ENCODE results near the gene VAV1. TPM values are rescaled to one million over a fixed set of nuclear protein-coding genes. Genes with fewer than 3 reads are reported as not detected.

VAV1 gene
- polyA plus RNA-seq: not detected in 2 replicates
- not detected in 2 replicates for polyA minus RNA-seq

DNA sequence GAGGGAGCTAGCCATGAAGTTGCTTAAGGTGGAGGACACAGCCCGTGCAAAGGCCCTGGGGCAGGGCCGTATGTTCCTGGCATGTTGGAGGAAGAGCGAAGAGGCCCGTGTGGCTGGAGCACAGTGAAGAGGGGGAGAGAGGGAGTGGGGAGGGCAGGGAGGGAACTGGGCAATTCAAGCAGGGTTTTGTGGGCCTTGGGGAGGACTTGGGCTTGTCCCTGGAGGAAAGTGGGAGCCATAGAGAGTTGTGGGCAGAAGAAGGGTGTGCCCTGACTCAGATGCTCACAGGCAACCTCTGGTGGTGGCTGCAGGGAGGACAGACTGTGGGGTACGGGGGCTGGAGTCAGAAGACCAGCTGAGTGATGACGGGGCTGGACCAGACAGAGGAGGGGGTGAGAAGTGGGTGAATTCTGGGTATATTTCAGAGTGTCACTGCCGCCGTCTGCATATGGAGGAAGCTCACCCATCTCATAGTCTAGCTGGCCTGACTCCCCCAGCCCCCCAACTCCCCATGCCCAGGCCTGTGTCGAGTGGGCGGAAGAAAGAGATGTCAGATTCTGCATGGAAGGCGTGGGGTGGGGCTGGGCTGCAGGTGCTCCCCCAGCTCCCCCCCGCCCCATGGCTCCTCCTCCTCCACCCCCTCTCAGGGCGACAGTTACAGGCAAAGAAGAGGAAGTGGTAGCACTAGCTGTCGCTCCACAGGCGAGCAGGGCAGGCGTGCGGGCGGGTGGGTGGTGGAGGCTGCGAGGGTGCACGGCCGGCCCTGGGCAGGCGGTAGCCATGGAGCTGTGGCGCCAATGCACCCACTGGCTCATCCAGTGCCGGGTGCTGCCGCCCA lies at the start of gene VAV1:
Gene VAV1, plus strand, starts transcription at position 681 of the 838 bp plus-strand sequence. Its CDS starts 100 bp downstream, at position 781.
- no peak within 1 kb of the TSS for H3K9ac ChIP-seq (ENCODE audit: low read length)
- no peak within 1 kb of the TSS for H3K27ac ChIP-seq (ENCODE audit: low read length)
- peaks cover 13% of the 10 kb centered on the region for H3K27me3 ChIP-seq (ENCODE audit: insufficient read depth, low read depth, low read length)
- H3K79me2 ChIP-seq (replicated peaks; ENCODE audit: insufficient read depth, low read length): no peaks in the 10 kb centered on the region
- H3K4me3 ChIP-seq (ENCODE audit: low read length): no peak within 1 kb of the TSS
- H3K9me3 ChIP-seq (ENCODE audit: low read length): no peaks in the 10 kb centered on the region
- no peaks in the 10 kb centered on the region for H3K36me3 ChIP-seq (ENCODE audit: insufficient read depth, low read length)
- H3F3A ChIP-seq (ENCODE audit: insufficient read depth, low read length, poor library complexity, severe bottlenecking): no peaks in the 10 kb centered on the region
- H4K20me1 ChIP-seq (ENCODE audit: insufficient read depth): no peaks in the 10 kb centered on the region
- no peaks in the 10 kb centered on the region for H3K9me2 ChIP-seq (ENCODE audit: insufficient read depth, low read length)
- TF ChIP-seq MXI1 (conservative IDR thresholded peaks at IDR 0.05; ENCODE audit: poor library complexity, severe bottlenecking): no peak
- TF ChIP-seq RAD21 (conservative IDR thresholded peaks at IDR 0.05): no peak
- TF ChIP-seq EP300 (conservative IDR thresholded peaks at IDR 0.05; ENCODE audit: poor library complexity, severe bottlenecking): no peak
- TF ChIP-seq EZH2 (IDR thresholded peaks at IDR 0.05; ENCODE audit: borderline replicate concordance, insufficient read depth, low read length, poor library complexity, severe bottlenecking): no peak
- no peak for TF ChIP-seq POLR2AphosphoS5 (IDR thresholded peaks at IDR 0.05)
- no peak for TF ChIP-seq TAF1 (IDR thresholded peaks at IDR 0.05; ENCODE audit: low read depth)
- TF ChIP-seq CTCF (IDR thresholded peaks at IDR 0.05; ENCODE audit: poor library complexity, severe bottlenecking): no peak
- no peak for TF ChIP-seq SMC3 (conservative IDR thresholded peaks at IDR 0.05; ENCODE audit: poor library complexity)
- TF ChIP-seq REST (IDR thresholded peaks at IDR 0.05; ENCODE audit: borderline replicate concordance): no peak
- no peak within 1 kb of the TSS for H2AFZ ChIP-seq (ENCODE audit: low read depth, low read length)
- no peak within 1 kb of the TSS for H3K4me2 ChIP-seq (ENCODE audit: low read length)

- H3K9me2 ChIP-seq (ENCODE audit: insufficient read depth, low read length): no peaks in the 10 kb centered on the region
- no peaks in the 10 kb centered on the region for H3K9me3 ChIP-seq (ENCODE audit: low read length)
- no peaks in the 10 kb centered on the region for H3K36me3 ChIP-seq (ENCODE audit: insufficient read depth, low read length)
- H2AFZ ChIP-seq (ENCODE audit: low read depth, low read length): no peak overlapping the region
- H3K9ac ChIP-seq (ENCODE audit: low read length): no peak overlapping the region
- H3K79me2 ChIP-seq (replicated peaks; ENCODE audit: insufficient read depth, low read length): no peaks in the 10 kb centered on the region
- no peaks in the 10 kb centered on the region for H3K27me3 ChIP-seq (ENCODE audit: insufficient read depth, low read depth, low read length)
- no peaks in the 10 kb centered on the region for H3F3A ChIP-seq (ENCODE audit: insufficient read depth, low read length, poor library complexity, severe bottlenecking)
- H3K4me3 ChIP-seq (ENCODE audit: low read length): no peak overlapping the region
- no peaks in the 10 kb centered on the region for H4K20me1 ChIP-seq (ENCODE audit: insufficient read depth)
- no peak for TF ChIP-seq REST (IDR thresholded peaks at IDR 0.05; ENCODE audit: borderline replicate concordance)
- no peak for TF ChIP-seq CTCF (IDR thresholded peaks at IDR 0.05; ENCODE audit: poor library complexity, severe bottlenecking)
- TF ChIP-seq MXI1 (conservative IDR thresholded peaks at IDR 0.05; ENCODE audit: poor library complexity, severe bottlenecking): no peak
- TF ChIP-seq EZH2 (IDR thresholded peaks at IDR 0.05; ENCODE audit: borderline replicate concordance, insufficient read depth, low read length, poor library complexity, severe bottlenecking): no peak
- no peak for TF ChIP-seq RAD21 (conservative IDR thresholded peaks at IDR 0.05)
- no peak for TF ChIP-seq EP300 (conservative IDR thresholded peaks at IDR 0.05; ENCODE audit: poor library complexity, severe bottlenecking)
- no peak for TF ChIP-seq POLR2AphosphoS5 (IDR thresholded peaks at IDR 0.05)
- TF ChIP-seq TAF1 (IDR thresholded peaks at IDR 0.05; ENCODE audit: low read depth): no peak
- no peak for TF ChIP-seq SMC3 (conservative IDR thresholded peaks at IDR 0.05; ENCODE audit: poor library complexity)
- H3K4me2 ChIP-seq (ENCODE audit: low read length): no peak overlapping the region
- H3K27ac ChIP-seq (ENCODE audit: low read length): no peak overlapping the region
Observed at GRCh38 chr19:6723108-6723618, 49.3 kb upstream of the VAV1 start.
